ENCODE data around the gene GNGT2.

The GNGT2 gene

DNA sequence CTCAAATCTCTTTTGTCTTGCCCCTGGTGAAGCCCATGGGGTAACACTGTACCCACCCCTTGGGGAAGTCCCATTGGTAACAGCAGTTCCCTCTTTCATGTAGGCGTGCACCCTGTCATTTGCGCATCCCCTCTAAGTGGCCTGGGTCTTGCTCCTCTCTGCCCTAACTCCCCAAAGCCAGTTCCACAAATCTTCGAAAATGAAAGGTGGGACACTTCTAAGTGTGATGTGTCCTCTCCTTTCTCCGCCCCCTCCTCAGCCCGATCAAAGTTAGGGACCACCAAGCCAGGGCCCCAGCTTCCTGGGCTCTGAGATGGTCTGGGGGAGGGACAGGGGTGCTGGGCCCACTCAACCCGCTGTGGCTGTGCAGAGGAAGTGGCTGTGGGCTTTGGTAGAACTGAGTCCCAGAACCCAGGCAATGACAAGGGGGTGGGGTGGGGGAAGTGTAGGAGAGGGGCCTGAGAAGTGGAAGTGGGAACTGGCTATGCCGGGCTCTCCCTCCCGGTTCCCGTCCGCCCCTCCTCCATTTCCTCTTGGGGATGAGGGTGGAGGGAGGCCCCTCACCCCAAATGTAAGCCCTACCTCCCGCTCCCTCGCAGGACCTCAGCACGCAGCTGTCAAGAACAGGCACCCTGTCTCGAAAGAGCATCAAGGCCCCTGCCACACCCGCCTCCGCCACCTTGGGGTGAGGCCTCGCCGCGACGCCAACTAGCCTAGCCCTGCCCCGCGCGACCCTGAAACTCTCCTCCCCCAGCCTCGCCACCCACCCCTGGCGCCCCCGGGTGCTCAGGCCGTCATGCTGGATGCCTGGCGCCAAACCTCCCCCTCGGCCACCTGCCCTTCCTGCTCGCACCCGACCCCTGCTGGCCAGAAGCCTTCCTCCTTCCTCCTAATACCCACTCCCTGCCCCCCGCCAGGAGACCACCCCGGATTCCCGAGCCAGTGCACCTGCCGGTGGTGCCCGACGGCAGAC lies 8.9 kb upstream of the GNGT2 start:
- Histone ChIP-seq H3K9me3 (ENCODE audit: control insufficient read depth, low read length) (no peaks in the 10 kb centered on the region), H3K4me1 (ENCODE audit: control insufficient read depth, insufficient read depth, low read length, poor library complexity, severe bottlenecking) (peaks cover 3% of the 10 kb centered on the region), H3K4me3 (ENCODE audit: extremely low read depth, insufficient read depth, low read length, poor library complexity, severe bottlenecking) (no peak overlapping the region), H3K27ac (ENCODE audit: low read depth, low read length, severe bottlenecking) (no peak overlapping the region), H3K36me3 (ENCODE audit: control insufficient read depth, insufficient read depth, low read length) (peaks cover 26% of the 10 kb centered on the region)
- whole genome bisulfite sequencing, 2 experiments (ENCODE audit: insufficient coverage in 2 of 2), result 92 to 96% methylated on average over 20 to 27 of the region's 37 CpGs

DNA sequence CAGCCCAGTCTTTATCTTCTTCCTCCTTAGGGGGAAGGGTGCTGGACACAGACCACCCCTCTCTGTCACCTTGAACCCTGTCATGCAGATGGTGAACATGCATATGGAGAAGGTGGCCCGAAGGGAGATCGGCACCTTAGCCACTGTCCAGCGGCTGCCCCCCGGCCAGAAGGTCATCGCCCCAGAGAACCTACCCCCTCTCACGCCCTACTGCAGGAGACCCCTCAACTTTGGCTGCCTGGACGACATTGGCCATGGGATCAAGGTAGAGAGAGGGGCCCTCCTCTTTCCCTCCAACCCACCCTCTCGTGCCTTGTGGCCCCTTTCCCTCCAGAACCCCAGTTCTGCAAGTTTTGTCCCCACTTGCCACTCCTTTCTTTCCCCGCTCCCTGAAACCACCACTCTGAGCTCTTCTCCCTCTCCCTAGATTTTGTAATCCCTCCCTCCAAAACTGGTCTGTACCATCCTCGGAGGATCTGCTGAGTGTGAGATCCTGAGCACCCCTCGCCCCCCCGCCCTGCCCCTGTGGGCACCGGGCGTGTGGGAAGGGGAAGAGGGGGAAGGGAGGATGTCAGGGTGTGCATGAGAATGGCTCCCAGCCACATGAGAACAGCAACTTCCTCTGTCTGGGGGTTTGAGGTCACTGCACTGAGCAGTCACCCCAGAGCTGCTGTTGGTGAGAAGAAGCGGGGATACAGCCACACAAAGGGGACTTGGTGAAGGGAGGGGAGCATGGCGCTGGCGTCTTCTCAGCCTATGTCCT lies 7.5 kb upstream of the GNGT2 start:
- Histone ChIP-seq H3K4me3 (ENCODE audit: extremely low read depth, insufficient read depth, low read length, poor library complexity, severe bottlenecking) (no peak overlapping the region), H3K36me3 (ENCODE audit: control insufficient read depth, insufficient read depth, low read length) (peaks cover 26% of the 10 kb centered on the region), H3K4me1 (ENCODE audit: control insufficient read depth, insufficient read depth, low read length, poor library complexity, severe bottlenecking) (no peaks in the 10 kb centered on the region), H3K27ac (ENCODE audit: low read depth, low read length, severe bottlenecking) (no peak overlapping the region), H3K9me3 (ENCODE audit: control insufficient read depth, low read length) (no peaks in the 10 kb centered on the region)
- 95 to 96% methylated on average over 7 to 8 of the region's 17 CpGs for WGBS, 2 experiments (ENCODE audit: insufficient coverage in 2 of 2)

DNA sequence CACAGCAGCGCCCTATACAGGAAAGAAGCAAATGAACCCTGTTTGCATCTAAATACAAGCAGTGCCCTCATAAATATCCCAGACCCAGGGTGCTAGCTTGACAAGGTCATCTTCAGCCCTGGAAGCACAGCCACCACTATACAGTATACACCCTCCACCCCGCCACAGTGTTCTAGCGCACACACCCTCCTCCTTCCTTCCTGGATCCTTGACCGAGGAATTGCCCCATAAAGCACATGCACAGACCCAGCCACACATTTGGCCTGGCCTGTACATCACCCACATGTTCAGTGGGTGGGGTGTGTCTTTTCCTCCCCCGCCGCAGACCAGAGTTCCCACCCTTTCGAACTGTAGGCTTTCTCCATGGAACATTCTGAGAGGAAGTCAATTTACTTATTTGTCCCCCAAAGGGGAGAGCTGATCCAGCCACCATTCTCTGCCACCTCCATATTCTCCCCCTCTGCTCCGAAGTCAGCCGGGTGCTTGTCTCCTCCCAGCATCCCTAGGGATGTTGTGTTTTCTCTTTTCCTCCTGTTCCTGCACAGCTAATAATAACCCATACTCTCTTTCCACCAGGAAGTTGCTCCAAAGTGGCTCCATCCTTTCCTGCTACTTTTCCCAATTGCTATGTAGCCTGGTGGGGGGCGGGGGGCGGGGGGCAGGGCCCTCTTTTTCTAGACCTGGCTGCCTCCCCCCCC lies 6.7 kb upstream of the GNGT2 start:
- WGBS, 2 experiments (ENCODE audit: insufficient coverage in 2 of 2), result 85 to 100% methylated on average over 4 to 5 of the region's 11 CpGs
- Histone ChIP-seq H3K27ac (ENCODE audit: low read depth, low read length, severe bottlenecking) (no peak overlapping the region), H3K36me3 (ENCODE audit: control insufficient read depth, insufficient read depth, low read length) (peaks cover 25% of the 10 kb centered on the region), H3K4me1 (ENCODE audit: control insufficient read depth, insufficient read depth, low read length, poor library complexity, severe bottlenecking) (no peaks in the 10 kb centered on the region), H3K4me3 (ENCODE audit: extremely low read depth, insufficient read depth, low read length, poor library complexity, severe bottlenecking) (no peak overlapping the region), H3K9me3 (ENCODE audit: control insufficient read depth, low read length) (no peaks in the 10 kb centered on the region)

DNA sequence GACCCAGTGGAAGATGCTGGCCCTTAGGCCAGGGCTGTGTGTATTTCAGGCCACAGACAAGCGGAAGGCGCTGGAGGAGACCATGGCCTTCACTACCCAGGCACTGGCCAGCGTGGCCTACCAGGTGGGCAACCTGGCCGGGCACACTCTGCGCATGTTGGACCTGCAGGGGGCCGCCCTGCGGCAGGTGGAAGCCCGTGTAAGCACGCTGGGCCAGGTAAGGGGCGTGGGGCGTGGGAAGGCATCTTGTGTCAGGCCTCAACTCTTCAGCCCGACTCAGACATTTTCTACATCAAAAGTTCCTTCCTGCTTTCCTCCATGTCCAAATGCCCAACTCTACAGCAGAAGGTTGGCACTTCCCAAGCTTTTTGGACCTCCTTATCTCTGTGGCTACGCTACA lies 6.1 kb upstream of the GNGT2 start:
- 95 to 96% methylated on average over 8 to 13 of the region's 13 CpGs for WGBS, 2 experiments (ENCODE audit: insufficient coverage in 2 of 2)
- Histone ChIP-seq H3K27ac (ENCODE audit: low read depth, low read length, severe bottlenecking) (no peak overlapping the region), H3K4me3 (ENCODE audit: extremely low read depth, insufficient read depth, low read length, poor library complexity, severe bottlenecking) (no peak overlapping the region), H3K36me3 (ENCODE audit: control insufficient read depth, insufficient read depth, low read length) (peaks cover 22% of the 10 kb centered on the region), H3K4me1 (ENCODE audit: control insufficient read depth, insufficient read depth, low read length, poor library complexity, severe bottlenecking) (no peaks in the 10 kb centered on the region), H3K9me3 (ENCODE audit: control insufficient read depth, low read length) (no peaks in the 10 kb centered on the region)

DNA sequence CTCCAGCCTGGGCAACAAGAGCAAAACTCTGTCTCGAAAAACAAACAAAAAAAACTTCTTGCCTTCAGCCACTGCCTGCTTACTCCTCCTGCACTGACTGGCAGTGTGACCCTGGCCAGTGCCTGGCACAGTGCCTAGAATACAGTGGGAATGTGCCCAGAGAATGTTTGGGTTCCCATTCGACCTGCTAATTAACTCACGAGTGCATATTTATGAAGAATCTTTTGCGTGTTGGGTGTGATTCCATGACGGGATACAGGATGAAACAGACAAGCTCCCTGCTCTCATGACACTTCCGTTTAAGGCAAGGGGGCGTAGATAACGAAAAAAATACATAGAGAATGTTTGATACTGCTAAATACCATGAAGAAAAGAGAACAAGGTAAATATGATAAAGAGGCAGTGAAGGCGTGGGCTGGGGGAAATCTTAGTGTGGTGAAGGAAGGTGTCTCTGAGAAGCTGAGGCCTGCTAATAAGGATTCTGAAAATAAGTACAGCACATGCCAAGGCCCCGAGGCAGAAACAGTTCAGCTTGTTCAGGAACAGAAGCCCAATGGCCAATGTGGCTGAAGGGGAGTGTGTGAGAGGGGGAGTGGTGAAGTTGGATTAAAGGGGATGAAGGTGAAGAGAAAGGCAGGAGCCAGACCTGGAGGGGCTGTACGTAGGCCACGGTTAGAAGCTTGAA lies 4.4 kb upstream of the GNGT2 start:
- WGBS, 2 experiments (ENCODE audit: insufficient coverage in 2 of 2), result 96 to 97% methylated on average over 11 of the region's 12 CpGs
- no peaks in the 10 kb centered on the region for H3K9me3 ChIP-seq (ENCODE audit: control insufficient read depth, low read length)
- H3K4me1 ChIP-seq (ENCODE audit: control insufficient read depth, insufficient read depth, low read length, poor library complexity, severe bottlenecking), result peaks cover 2% of the 10 kb centered on the region

DNA sequence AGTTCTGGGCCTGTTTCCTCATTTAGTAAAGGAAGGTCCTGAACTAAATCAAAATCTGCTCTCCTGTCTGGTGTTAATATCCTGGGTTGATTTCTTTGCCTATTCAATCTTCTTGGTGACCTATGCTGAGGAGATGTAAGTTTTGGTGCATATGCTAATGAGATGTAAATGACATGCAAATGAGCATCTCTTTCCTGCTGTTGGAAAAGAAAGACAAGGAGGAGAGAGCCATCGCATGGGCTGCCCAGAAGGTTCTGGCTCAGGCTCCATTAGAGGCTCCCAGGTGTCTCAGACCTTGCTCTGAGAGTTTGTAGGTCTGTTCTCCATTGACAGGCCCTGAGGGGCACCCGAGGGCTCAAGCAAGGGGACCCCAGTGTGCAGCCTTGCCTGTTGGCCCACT lies 3.5 kb upstream of the GNGT2 start:
- H3K9me3 ChIP-seq (ENCODE audit: control insufficient read depth, low read length), result no peaks in the 10 kb centered on the region
- H3K27ac ChIP-seq (ENCODE audit: low read depth, low read length, severe bottlenecking), result no peak overlapping the region
- H3K4me3 ChIP-seq (ENCODE audit: extremely low read depth, insufficient read depth, low read length, poor library complexity, severe bottlenecking), result no peak overlapping the region
- peaks cover 11% of the 10 kb centered on the region for H3K4me1 ChIP-seq (ENCODE audit: control insufficient read depth, insufficient read depth, low read length, poor library complexity, severe bottlenecking)
- WGBS, 2 experiments (ENCODE audit: insufficient coverage in 2 of 2), result 77 to 100% methylated on average over 1 of the region's 2 CpGs
- H3K36me3 ChIP-seq (ENCODE audit: control insufficient read depth, insufficient read depth, low read length), result peaks cover 14% of the 10 kb centered on the region

More for the DNA sequence above, 4.4 kb upstream of the GNGT2 start:
- Histone ChIP-seq H3K36me3 (ENCODE audit: control insufficient read depth, insufficient read depth, low read length) (peaks cover 17% of the 10 kb centered on the region), H3K27ac (ENCODE audit: low read depth, low read length, severe bottlenecking) (no peak overlapping the region), H3K4me3 (ENCODE audit: extremely low read depth, insufficient read depth, low read length, poor library complexity, severe bottlenecking) (no peak overlapping the region)

DNA sequence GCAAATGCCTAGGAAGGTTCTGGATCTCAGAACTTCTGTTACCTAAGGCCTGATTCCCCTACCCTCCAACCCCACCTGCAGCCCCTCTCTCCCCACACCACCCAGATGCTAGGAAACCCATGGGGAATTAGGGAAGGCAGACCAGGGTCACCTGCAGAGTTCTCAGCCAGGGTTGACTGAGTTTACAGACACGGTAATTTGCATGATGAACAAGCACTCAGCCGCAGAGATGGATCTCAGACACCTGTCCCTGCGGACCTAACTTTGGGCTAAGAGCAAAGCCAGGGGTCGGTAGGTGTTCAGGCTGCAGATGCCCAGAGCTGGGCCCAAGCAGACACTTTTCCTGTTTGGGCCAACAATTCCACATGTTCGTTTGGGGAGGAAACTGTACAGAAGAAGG lies 3.0 kb upstream of the GNGT2 start:
- no peak overlapping the region for H3K4me3 ChIP-seq (ENCODE audit: extremely low read depth, insufficient read depth, low read length, poor library complexity, severe bottlenecking)
- H3K4me1 ChIP-seq (ENCODE audit: control insufficient read depth, insufficient read depth, low read length, poor library complexity, severe bottlenecking), result peaks cover 11% of the 10 kb centered on the region
- H3K36me3 ChIP-seq (ENCODE audit: control insufficient read depth, insufficient read depth, low read length), result peaks cover 14% of the 10 kb centered on the region
- no peaks in the 10 kb centered on the region for H3K9me3 ChIP-seq (ENCODE audit: control insufficient read depth, low read length)
- WGBS, 2 experiments (ENCODE audit: insufficient coverage in 2 of 2), result 87 to 89% methylated on average over 4 to 5 of the region's 5 CpGs
- no peak overlapping the region for H3K27ac ChIP-seq (ENCODE audit: low read depth, low read length, severe bottlenecking)

DNA sequence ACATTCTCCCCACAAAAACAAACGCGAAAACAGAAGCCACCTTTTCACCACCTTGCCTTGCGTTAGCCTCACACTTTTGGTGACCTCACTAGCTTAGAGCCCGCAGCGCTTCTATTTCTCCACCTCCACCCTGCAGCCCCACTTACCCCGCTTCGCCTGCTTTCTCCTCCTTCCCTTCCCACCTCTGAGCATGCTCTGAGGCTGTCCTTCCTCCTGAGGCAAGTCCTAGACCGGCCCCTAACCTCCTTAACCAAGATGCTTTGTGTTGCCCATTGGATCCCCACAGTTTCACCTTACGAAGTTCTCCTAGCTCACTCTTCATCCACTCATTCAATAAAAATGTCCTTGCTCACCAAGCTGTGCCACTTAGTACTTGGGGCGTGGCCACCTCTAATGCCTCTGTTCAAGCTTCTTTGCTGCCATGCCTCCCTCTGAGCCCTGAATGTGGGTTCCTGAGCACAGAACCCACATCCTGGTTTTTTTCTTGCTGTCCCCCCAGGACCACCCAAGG lies 1.3 kb downstream of the GNGT2 start:
- WGBS, 2 experiments (ENCODE audit: insufficient coverage in 2 of 2), result 92 to 95% methylated on average over 10 of the region's 10 CpGs
- H3K4me3 ChIP-seq (ENCODE audit: extremely low read depth, insufficient read depth, low read length, poor library complexity, severe bottlenecking), result no peak overlapping the region
- peaks cover 3% of the 10 kb centered on the region for H3K36me3 ChIP-seq (ENCODE audit: control insufficient read depth, insufficient read depth, low read length)
- H3K27ac ChIP-seq (ENCODE audit: low read depth, low read length, severe bottlenecking), result no peak overlapping the region
- peaks cover 16% of the 10 kb centered on the region for H3K4me1 ChIP-seq (ENCODE audit: control insufficient read depth, insufficient read depth, low read length, poor library complexity, severe bottlenecking)
- no peaks in the 10 kb centered on the region for H3K9me3 ChIP-seq (ENCODE audit: control insufficient read depth, low read length)

DNA sequence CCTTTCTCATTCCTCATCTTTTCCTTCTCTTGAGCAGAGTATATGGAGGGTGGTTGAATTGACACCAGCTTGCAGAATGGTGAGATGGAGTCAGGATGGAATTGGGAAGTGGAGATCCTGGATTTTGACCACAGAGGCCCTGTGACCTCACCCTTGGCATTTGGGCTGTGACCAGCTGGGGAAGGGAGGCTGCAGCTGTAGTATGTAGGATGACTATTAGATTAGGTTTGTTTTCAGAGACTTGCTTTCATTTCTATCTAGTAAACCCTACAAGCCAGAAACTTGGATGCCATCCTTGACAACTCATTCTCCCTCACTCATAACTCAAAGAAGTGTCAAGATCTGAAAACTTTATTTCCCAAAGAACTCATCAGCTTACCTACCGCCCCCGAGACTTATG lies 5.9 kb downstream of the GNGT2 start:
- 83 to 89% methylated on average over 1 to 2 of the region's 2 CpGs for WGBS, 2 experiments (ENCODE audit: insufficient coverage in 2 of 2)
- H3K9me3 ChIP-seq (ENCODE audit: control insufficient read depth, low read length), result no peaks in the 10 kb centered on the region
- H3K27ac ChIP-seq (ENCODE audit: low read depth, low read length, severe bottlenecking), result no peak overlapping the region
- H3K4me1 ChIP-seq (ENCODE audit: control insufficient read depth, insufficient read depth, low read length, poor library complexity, severe bottlenecking), result peaks cover 25% of the 10 kb centered on the region
- no peak overlapping the region for H3K4me3 ChIP-seq (ENCODE audit: extremely low read depth, insufficient read depth, low read length, poor library complexity, severe bottlenecking)
- no peaks in the 10 kb centered on the region for H3K36me3 ChIP-seq (ENCODE audit: control insufficient read depth, insufficient read depth, low read length)

DNA sequence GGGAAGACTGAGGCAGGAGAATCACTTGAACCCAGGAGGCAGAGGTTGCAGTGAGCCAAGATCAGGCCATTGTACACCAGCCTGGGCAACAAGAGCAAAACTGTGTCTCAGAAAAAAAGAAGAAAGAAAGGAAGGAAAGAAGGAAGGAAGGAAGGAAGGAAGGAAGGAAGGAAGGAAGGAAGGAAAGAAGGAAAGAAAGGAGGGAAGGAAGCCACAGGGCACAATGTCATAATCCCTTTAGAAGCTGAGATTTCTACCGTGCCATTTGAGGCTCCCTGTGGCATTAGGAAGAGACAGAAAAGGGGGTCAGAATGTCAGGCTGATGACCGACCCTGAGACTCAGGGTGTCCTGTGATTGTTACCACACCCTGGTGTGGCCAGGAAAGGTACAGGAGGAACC lies 6.6 kb downstream of the GNGT2 start:
- Histone ChIP-seq H3K9me3 (ENCODE audit: control insufficient read depth, low read length) (no peaks in the 10 kb centered on the region), H3K36me3 (ENCODE audit: control insufficient read depth, insufficient read depth, low read length) (no peaks in the 10 kb centered on the region), H3K4me3 (ENCODE audit: extremely low read depth, insufficient read depth, low read length, poor library complexity, severe bottlenecking) (no peak overlapping the region), H3K4me1 (ENCODE audit: control insufficient read depth, insufficient read depth, low read length, poor library complexity, severe bottlenecking) (peaks cover 19% of the 10 kb centered on the region), H3K27ac (ENCODE audit: low read depth, low read length, severe bottlenecking) (no peak overlapping the region)
- WGBS, 2 experiments (ENCODE audit: insufficient coverage in 2 of 2), result 86 to 95% methylated on average over 2 of the region's 2 CpGs

All from mesodermal cell (in vitro differentiated cells).